Stimulated activated CD4-positive, alpha-beta T cell treated with anti-CD3 and anti-CD28 coated beads, Interleukin-4, amount 100 ng/mL, for 4 hours (primary cell): ENCODE measurements around the gene B4GALNT3.

Source experiments
- DNase-seq, 2 experiments: peaks; one replicate each; pipeline ENCODE4 v3.0.0-alpha.2; 2020

Gene B4GALNT3

GRCh38 chr12:602700-603068, 142.9 kb downstream of the B4GALNT3 start:
- DNase-seq: no peak

GRCh38 chr12:604956-605355, 145.2 kb downstream of the B4GALNT3 start:
- DNase-seq: no peak

- DNase-seq: no peak
Observed at GRCh38 chr12:607541-608001, 147.8 kb downstream of the B4GALNT3 start.

GRCh38 chr12:608413-608812, 148.7 kb downstream of the B4GALNT3 start:
- DNase-seq: no peak

GRCh38 chr12:608921-609320, 149.2 kb downstream of the B4GALNT3 start:
- DNase-seq: no peak

- no peak for DNase-seq
Observed at GRCh38 chr12:611721-612120, 152.0 kb downstream of the B4GALNT3 start.

GRCh38 chr12:612293-612692, 152.6 kb downstream of the B4GALNT3 start:
- no peak for DNase-seq

- no peak for DNase-seq
Observed at GRCh38 chr12:612886-613285, 153.1 kb downstream of the B4GALNT3 start.
